ENCODE results near the gene FGD4.
"Not testable (repeated sequence)": the region's sequence is repeated elsewhere in the genome, so short reads cannot be mapped to it uniquely, and the experiment has no call there.

FGD4 gene

DNA sequence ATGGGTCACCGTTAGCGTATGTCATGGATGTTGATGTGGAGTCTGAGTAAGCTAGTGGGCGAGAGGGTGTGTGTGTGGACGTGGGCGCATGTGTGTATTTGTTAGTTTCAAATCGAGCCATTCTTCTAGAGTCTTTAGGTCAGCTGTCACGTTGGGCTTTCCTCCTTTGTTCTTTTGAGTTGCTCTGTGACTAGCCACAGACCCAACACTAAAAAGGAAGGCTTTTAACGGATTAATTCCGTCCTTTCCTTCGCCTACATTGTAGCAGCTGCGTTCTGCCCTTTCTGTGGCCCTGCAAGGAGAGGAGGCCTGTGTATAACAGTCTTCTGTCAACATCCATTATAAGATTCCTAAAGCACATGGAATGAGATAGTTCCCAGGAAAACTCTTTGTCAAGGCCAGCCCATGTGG, 162.6 kb downstream of the FGD4 start:
- DNase-seq (ENCODE audit: low read depth), result no peak

DNA sequence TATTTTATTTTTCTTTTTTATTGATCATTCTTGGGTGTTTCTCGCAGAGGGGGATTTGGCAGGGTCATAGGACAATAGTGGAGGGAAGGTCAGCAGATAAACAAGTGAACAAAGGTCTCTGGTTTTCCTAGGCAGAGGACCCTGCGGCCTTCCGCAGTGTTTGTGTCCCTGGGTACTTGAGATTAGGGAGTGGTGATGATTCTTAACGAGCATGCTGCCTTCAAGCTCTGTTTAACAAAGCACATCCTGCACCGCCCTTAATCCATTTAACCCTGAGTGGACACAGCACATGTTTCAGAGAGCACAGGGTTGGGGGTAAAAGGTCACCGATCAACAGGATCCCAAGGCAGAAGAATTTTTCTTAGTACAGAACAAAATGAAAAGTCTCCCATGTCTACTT, 163.1 kb downstream of the FGD4 start:
- DNase-seq (ENCODE audit: low read depth), result not testable (repeated sequence)

DNA sequence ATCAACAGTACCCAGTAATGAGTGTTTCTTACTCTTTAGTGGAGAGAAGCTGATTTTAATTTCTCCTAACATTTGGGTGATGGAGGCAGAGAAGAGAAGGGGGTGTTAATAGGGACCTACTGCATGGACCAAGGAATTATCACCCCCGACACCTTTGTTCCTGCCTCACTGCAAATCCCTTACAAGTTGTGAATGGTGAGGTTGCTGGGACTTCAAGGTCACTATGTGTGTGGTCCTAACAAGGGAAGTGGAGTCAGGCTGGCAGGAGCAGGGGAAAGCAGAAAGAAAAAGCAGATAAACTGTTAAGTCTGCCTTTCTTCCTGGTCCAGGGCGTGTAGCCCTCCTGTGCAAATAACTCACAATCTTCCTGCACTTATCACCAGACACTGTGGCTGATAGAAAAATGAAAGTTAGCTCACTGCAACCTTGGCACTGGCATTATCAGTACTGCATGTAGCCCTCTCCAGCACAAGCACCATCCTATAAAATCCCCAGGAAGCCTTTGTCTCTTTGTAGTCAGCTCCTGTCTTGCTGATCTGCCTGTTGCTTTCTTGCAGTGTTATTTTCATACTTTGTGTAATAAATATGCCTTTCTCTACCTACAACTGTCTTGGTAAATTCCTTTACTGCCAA, 167.4 kb downstream of the FGD4 start:
- DNase-seq (ENCODE audit: low read depth), result peak; percentile 45

DNA sequence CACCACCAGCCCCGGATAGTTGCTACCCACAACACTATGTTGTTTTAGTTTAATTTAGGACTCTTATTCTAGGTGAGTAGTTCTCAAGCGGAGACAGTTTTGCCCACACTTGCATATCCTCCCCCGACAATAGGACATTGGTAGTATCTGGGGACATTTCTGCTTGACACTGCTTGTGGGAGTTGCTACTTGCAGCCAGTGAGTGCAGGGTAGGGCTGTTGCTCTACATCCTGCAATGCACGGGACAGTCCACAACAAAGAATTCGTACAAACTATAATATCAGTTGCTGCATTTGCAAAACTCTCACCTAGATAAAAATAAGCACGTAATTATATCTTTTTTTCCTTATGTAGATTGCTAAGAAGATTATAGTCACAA, 167.9 kb downstream of the FGD4 start:
- no peak for DNase-seq (ENCODE audit: low read depth)

DNA sequence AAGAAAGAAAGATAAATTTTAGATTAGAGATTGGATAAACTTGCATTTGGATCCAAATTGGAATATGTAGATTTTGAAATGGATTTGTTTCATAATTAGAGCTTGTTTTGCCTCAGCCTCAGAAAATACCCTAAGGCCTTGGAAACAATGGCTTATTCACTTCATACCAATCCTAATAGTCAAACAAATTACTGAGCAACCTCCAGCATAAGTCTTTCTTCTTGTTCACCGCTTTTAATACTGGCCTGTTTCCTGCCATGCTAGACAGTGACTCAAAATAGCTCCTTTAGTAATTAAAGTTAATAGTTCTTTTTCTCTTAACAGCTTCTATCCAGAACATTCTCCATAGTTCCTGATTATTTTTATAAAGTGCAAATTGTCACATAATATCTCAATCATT, 168.9 kb downstream of the FGD4 start:
- DNase-seq (ENCODE audit: low read depth), result peak; percentile 93

DNA sequence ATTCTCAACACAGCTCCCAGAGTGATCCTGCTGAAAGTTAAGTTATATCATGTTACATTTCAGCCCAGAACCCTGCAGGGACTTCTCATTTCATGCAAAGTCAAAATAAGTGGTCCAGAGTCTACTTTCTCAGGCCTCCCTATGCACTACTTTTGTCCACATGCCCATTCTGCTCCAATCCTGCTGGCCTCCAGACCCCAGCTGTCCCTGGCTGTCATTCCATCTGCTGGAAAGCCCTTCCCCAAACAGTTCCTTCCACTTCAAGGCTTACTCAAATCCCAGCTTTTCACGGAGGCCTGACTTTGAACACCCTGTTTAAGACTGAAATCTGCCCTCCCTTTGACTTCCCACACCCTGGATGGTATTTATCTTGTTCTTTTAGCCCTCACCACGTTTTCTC, 169.9 kb downstream of the FGD4 start:
- DNase-seq (ENCODE audit: low read depth), result no peak

DNA sequence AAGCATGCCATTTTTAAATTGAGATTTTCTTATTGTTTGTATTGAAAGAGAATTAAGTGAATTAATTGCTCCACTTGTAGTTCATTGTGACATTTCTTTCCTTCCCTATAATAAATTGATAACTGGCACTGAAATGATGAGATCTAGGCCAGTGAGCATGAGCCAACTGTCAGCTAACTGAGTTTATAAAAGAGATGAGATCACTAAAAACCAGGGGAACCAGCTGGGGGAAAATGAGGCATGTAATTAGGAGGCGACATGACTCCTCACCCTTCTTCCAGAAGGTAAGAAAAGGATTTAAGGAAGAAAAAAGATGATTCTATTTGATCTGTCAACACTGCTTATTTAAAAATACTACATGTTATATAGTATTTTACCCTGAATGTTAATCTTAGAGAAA, 175.2 kb downstream of the FGD4 start:
- DNase-seq (ENCODE audit: low read depth), result no peak

DNA sequence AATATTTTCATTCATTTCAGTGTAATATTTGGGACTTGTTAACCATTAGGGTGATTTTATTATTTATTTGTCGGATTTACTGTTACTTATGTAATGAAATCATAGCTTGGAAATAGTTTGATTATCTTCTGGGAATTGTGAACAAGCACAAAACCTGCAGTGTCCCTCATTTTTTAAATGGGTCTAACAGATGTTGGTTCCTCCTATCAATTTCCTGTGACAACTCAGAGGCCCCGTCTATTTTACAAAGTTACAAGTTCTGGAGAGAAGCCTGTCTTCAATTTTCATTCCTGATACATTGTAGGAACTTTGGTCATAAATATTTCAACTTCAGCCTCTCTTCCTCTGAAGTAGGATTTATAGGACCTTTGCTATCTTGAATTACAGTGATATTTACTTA, 178.0 kb downstream of the FGD4 start:
- DNase-seq (ENCODE audit: low read depth), result no peak

DNA sequence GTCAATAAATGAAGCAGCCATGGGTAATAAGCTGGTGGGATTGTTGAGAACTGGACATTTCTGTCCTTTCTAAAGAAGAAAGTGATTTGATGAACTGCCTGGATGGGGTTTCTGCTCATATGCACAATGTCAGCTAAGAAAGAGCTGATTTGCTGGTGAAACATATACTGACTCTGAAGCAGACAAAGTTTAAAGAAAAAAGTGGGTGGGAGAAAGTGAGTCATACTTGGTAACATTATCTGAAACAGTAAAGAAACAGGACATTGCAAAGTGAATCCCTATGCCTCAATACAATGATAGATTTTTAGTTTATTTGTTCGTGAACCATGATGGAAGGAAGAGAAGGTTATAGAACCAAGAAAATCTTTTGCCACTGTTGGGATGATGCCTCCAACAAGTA, 184.2 kb downstream of the FGD4 start:
- peak; percentile 80 for DNase-seq (ENCODE audit: low read depth)

DNA sequence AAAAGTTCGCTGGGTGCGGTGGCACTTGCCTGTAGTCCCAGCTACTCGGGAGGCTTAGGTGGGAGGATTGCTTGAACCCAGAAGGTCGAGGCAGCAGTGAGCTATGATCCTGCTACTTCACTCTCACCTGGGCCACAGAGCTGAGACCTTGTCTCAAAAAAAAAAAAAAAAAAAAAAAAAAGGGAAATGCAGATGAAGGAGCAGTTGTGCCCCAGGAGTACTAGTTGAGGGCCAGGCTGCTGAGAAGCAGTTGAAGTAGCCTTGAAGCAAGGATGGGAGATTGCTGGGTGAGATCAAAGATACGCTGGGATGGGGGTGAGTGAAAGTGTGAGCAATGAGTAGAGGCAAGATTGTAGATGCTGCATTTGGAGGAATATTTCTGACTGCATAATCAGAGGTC, 186.3 kb downstream of the FGD4 start:
- DNase-seq (ENCODE audit: low read depth), result no peak

DNA sequence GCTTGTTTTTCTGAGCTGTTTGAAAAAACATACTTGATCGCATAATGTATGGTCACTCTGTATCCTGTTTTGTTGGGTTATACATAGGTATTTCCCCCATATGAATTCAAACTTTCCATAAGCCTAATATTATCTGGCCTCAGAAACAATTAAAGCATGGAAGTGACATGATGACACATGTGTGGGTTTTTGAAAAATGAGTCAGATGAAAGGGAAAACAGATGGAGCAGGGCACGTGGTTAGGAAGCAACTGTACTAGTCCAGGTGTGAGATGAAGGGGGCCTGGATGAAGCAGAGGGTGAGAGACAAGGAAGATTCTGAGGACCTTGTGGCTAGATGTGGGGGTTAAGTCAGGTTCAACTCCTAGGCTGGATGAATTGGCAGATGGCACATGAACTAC, 187.0 kb downstream of the FGD4 start:
- peak; percentile 70 for DNase-seq (ENCODE audit: low read depth)

DNA sequence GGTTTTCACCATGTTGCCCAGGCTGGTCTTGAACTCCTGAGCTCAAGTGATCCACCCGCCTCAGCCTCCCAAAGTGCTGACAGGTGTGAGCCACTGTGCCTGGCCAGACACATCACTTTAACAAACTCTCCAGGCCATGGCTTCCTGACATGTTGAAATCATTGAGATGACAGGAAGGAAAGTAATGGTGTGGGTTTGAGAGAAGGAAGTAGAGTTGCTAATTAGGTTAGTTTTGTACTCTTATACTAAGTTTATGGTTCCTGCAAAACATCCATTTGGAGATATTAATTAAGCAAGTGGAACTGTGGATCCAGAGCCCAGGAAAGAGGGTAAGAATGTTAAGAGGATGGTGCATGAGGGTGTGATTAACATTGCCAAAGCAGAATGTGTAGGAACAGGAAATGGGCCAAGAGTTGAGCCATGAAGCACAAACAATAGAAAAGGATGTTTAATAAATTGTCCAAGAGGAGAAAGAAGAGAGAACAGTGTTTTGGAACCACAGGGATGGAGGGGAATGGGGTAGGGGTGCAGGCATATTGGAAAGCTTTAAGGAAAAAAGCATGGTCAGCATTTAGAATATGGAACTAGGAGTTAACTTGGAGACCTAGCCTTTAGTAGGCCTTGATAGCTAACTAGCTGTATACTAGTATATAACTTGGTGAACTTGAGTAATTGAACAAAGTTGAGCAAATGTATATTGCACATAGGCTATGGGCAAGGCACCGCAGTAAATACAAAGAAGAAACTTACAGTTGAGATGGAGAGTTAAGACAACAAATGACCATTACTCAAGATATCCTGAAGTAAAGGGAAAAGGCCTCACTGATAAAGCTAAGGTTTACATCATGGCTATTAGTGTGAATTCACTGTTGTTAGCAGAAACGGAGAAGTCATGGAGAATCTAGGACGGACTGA, 188.5 kb downstream of the FGD4 start:
- DNase-seq (ENCODE audit: low read depth), result no peak

DNA sequence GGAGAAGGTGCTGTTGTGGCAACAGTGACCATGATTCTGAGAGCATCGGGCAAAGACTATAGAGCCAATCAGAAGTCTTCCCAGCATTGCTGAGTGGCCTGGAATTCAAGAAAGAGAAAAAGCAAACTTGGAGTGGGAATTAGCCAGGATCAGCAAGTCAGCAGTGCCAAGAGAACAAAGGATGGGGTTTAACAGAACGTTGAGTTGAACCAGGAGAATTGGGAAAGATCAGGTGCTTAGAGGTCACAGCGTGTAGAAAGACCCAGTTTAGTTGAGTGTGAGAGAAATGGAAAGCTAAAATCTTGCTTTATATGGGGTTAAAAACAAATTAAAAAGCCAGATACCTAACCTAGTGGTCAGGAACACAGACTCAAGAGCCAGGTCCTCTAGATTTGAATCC, 189.2 kb downstream of the FGD4 start:
- DNase-seq (ENCODE audit: low read depth), result no peak

DNA sequence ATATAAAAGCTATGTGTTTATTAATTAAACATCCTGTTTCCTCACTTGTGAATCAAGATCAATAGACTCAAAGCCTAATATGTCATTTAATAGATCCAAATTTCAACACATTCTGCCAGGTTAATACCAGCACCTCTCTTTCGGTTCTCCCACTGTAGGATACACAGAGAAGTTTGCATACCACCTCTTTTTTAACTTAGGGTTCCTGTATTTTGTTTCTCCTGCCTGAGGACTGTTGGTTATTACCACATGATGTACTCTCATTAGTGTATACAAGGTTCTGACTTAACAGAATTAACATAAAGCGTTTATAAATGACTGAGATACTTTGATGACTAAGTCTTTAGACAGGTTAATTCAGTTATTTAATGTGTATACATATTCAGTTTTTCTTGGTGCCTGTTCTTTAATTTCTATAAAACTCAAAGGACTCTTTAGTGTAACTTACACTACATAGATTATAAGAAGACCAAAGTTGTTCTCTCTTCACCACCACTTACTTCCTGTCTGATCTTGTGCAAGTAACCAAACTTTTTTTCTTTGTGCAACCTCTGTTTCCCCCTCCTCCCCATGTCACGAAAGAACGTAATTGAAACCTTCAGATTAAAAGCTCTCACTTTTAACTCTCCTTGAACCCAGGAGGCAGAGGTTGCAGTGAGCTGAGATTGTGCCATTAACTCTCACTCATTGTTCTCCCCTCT, 190.0 kb downstream of the FGD4 start:
- DNase-seq (ENCODE audit: low read depth), result no peak

DNA sequence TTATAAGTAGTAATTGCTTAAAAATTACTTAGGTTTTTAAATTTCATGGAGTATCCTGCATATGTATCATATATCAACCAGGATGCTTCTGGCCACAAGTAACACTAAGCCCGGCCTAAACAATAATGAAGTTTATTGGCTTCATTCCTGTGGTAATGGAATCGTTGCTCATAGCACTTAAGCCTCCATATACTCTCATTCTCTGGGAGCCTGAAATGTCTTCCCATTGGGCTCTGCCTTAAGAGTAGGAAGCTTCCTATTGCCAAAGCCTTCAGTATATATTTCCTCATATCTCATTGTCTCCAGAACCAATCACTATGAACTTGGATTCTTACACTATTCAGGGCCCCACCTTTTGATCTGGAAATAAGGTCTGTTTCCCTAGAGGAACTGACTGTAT, 195.9 kb downstream of the FGD4 start:
- peak; percentile 84 for DNase-seq (ENCODE audit: low read depth)

DNA sequence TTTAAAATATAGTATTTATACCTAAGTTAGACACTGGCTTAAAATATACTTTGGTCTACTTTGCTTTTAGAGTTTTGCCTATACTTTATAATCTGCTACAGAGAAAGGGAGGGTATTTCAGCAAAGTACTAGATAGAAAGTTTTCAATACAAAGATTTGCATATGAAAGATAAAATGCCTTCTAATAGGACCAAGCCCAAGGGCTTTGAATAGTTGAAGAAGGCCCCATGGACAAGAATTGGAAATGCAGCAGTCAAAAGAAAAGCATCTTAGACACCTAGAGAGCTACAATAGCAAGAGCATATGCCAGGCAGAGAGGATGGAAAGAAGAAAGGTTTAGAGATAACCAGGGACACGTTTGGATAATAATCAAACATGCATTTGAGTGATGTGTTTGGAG, 196.7 kb downstream of the FGD4 start:
- DNase-seq (ENCODE audit: low read depth), result no peak

DNA sequence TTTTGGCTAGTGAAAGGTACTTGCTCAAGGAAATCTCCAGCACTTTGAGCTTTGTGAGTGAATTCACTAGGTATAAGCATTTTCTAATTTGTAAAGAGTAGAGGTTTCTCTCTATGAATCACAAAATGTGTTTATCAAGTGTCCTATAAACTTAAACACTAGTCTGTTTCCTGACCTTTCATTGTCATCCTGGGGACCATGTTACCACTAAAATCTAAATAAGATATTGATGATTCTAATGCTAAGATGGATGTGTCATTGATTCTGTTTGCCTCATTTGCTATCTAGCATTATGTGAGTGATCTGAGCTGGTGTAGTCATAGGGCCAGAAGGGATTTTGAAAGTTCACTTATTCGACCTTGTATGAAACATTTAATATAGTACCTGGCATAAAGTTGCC, 199.3 kb downstream of the FGD4 start:
- no peak for DNase-seq (ENCODE audit: low read depth)

DNA sequence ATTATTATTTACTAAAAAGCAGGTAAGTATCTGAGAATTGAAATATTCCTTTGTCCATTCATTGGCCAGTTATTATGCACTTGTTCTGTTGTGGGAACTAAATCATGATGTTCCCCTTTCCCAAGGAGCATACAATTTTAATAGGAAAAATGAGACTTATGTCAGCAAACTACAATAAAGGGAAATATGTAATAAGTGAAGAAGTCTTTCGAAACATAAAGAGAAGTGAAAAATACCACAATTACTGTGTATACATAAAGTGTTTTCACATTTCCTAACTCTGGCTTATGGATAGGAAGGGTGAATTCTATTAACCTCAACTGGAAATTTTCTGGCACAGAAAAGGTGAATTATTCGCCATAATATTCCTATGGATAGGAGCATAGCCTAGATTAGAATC, 201.3 kb downstream of the FGD4 start:
- DNase-seq (ENCODE audit: low read depth), result no peak

DNA sequence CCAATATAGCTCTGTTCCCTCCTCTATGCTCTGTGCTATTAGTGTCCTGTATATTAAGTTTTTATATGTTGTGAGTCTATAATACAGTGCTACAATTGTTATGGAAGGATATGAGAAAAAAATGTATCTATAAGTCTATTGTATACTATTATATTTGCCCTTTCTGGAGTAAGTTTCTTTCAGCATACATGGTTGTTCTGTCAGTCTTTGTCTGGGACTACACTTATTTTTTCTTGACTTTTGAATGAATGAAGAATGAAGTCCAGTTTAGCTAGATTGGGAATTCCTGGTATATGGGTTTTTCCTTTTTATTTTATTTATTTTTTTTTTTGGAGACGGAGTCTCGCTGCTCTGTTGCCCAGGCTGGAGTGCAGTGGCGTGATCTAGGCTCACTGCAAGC, 203.7 kb downstream of the FGD4 start:
- no peak for DNase-seq (ENCODE audit: low read depth)

DNA sequence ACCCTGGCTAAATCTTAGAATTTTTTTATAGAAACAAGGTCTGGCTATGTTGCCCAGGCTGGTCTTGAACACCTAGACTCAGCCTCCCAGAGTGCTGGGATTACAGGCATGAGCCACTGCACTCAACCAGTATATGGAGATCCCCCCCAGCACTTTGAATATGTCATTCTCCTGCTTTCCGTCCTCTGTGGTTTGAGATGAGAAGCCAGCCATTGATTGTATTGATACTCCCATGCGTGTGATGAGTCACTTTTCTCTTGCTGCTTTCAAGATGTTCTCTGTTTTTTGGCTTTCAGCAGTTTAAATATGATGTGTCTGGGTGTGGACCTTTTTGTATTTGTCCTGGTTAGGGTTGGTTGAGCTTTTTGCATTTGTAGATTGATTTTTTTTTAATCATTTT, 204.5 kb downstream of the FGD4 start:
- peak; percentile 29 for DNase-seq (ENCODE audit: low read depth)

DNA sequence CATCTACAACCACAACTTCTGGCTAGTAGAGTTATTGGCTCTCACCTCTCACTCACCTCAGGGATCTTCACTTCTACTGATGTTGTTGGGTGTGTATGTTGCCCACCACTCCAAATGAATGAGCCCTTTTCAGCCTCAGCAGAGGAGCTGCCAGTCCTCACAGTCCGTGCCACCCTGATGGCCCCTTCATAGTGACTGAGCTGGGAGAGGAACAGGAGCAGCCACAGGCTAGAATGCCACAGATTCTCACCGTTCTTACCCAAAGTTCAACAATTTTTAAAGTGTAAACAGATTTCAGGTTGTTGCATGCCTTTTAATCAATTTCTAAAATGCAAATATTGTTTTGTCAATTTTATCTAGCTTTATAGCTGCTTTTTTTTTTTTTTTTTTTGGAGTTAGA, 205.2 kb downstream of the FGD4 start:
- no peak for DNase-seq (ENCODE audit: low read depth)

DNA sequence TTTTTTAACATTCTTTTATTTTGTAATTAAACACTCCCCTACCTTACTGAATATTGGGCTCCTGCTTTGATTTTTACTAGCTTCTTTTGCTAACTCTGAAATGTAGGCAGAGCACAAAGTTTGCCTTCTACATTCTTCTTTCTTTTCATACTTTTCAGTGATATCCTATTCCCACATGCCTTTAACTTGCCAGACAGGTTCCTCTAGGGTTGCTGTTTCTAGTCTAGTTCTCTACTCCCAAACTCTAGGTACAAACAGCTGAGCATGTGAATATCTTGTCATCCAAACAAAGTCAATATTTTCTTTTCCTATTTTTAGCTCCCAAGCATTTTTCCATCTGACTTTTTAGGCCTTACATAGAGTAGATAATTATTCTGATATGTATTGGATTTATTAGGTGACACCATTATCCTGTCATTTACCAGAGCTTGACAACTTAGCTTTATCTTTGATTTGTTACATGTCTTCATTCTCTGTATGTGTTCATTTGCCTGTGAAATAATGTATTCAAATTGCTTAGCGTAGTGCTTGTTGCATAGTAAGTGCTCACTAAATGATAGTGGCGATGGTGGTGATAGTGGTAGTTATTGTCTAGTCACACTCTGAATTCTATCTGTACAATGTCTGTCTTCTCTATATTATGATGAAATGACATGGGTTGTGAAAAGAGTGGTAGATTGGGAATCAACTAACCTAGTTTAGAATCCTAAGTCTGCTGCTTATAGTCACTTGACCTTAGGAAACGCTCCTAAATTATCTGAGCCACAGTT, 206.2 kb downstream of the FGD4 start:
- DNase-seq (ENCODE audit: low read depth), result no peak

All from iris pigment epithelial cell (primary cell).